Fibroblast of skin of left quadriceps (primary cell): ENCODE data around the gene CDCP2.
A peak's percentile ranks its signal among the peaks of the same experiment; 100 is the strongest.
"Not testable (repeated sequence)": the region's sequence is repeated elsewhere in the genome, so short reads cannot be mapped to it uniquely, and the experiment has no call there.

Source experiments
- DNase-seq, 2 experiments: peaks; one replicate each; pipeline ENCODE4 v3.0.0-alpha.2; 2013; ENCODE audit warnings: low read depth in 2 of 2

CDCP2 gene

GRCh38 chr1:54168206-54168965, 15.6 kb upstream of the CDCP2 start:
- DNase-seq, result no peak

- DNase-seq, result no peak
Observed at GRCh38 chr1:54167422-54168139, 14.8 kb upstream of the CDCP2 start.

- DNase-seq, result not testable (repeated sequence)
Observed at GRCh38 chr1:54166357-54166756, 13.6 kb upstream of the CDCP2 start.

- no peak for DNase-seq
Observed at GRCh38 chr1:54165146-54165545, 12.3 kb upstream of the CDCP2 start.

GRCh38 chr1:54163573-54163972, 10.8 kb upstream of the CDCP2 start:
- DNase-seq, result no peak

GRCh38 chr1:54163051-54163450, 10.3 kb upstream of the CDCP2 start:
- DNase-seq, result no peak

- DNase-seq, result no peak
Observed at GRCh38 chr1:54161495-54162168, 8.8 kb upstream of the CDCP2 start.

GRCh38 chr1:54160351-54160750, 7.6 kb upstream of the CDCP2 start:
- no peak for DNase-seq

GRCh38 chr1:54159733-54160316, 7.0 kb upstream of the CDCP2 start:
- DNase-seq, result no peak

GRCh38 chr1:54158071-54158470, 5.3 kb upstream of the CDCP2 start:
- DNase-seq, result no peak

- no peak for DNase-seq
Observed at GRCh38 chr1:54157401-54157800, 4.6 kb upstream of the CDCP2 start.

- DNase-seq, result no peak
Observed at GRCh38 chr1:54156986-54157385, 4.2 kb upstream of the CDCP2 start.

GRCh38 chr1:54156201-54156600, 3.4 kb upstream of the CDCP2 start:
- DNase-seq, result no peak

- peak; percentile 45 to 54 for DNase-seq
Observed at GRCh38 chr1:54153535-54154439, 987 bp upstream of the CDCP2 start.

- DNase-seq, result no peak
Observed at GRCh38 chr1:54151013-54151412, 1.8 kb downstream of the CDCP2 start.

- DNase-seq, result no peak
Observed at GRCh38 chr1:54149734-54150133, 3.1 kb downstream of the CDCP2 start.

GRCh38 chr1:54144366-54144765, 8.4 kb downstream of the CDCP2 start:
- no peak for DNase-seq

GRCh38 chr1:54142146-54142900, 10.5 kb downstream of the CDCP2 start:
- DNase-seq, result no peak

GRCh38 chr1:54139711-54140110, 13.1 kb downstream of the CDCP2 start:
- no peak for DNase-seq

- no peak for DNase-seq
Observed at GRCh38 chr1:54138994-54139393, 13.8 kb downstream of the CDCP2 start.
